Heart left ventricle (tissue), 16 donors: Measurements from ENCODE around the gene BROX. TPM values are rescaled to one million over a fixed set of nuclear protein-coding genes. Genes with fewer than 3 reads are reported as not detected.
A peak's percentile ranks its signal among the peaks of the same experiment; 100 is the strongest.

Source experiments
- ATAC-seq, 4 donors: fragments of 200-7000 bp; cut with Tn5 transposase; one replicate each; pipeline ENCODE4 v1.9.1; 2020 to 2022; ENCODE audit warnings: moderate library complexity in 4 of 4, mild to moderate bottlenecking in 3 of 4, moderate number of reproducible peaks in 1 of 4
- DNase-seq, 5 donors: peaks; one replicate each; pipeline ENCODE4 v3.0.0-alpha.2; 2020
- H3K27ac ChIP-seq, 12 donors: fragments of 200-600 bp; sonication (generic) in 4 of 12; one replicate each; pipeline versions ENCODE4 v1.5.0 to v1.8.0; 2016 to 2022; ENCODE audit warnings: mild to moderate bottlenecking in 2 of 12
- H3K27me3 ChIP-seq, 9 donors: fragments of 200-600 bp; sonication (generic) in 2 of 9; one replicate each; pipeline versions ENCODE4 v1.5.1 to v1.8.0; 2016 to 2022; ENCODE audit warnings: mild to moderate bottlenecking in 3 of 9
- H3K36me3 ChIP-seq, 9 donors: fragments of 200-600 bp; sonication (generic) in 2 of 9; one replicate each; pipeline versions ENCODE4 v1.5.0 to v1.8.0; 2018 to 2022; ENCODE audit warnings: mild to moderate bottlenecking in 2 of 9
- H3K4me1 ChIP-seq, 12 donors: fragments of 200-600 bp; sonication (generic) in 4 of 12; one replicate each; pipeline versions ENCODE4 v1.5.0 to v1.8.0; 2016 to 2022; ENCODE audit warnings: mild to moderate bottlenecking in 3 of 12
- H3K4me3 ChIP-seq, 12 donors: fragments of 200-600 bp; sonication (generic) in 4 of 12; one replicate each; pipeline versions ENCODE4 v1.5.0 to v1.8.0; 2017 to 2022; ENCODE audit warnings: mild to moderate bottlenecking in 9 of 12, moderate library complexity in 4 of 12
- H3K9me3 ChIP-seq, 12 donors: fragments of 200-600 bp; sonication (generic) in 4 of 12; one replicate each; pipeline versions ENCODE4 v1.5.0 to v1.8.0; 2016 to 2022; ENCODE audit warnings: mild to moderate bottlenecking in 1 of 12
- POLR2A ChIP-seq, 2 donors: fragments of 450-650 bp; IDR thresholded peaks; one replicate each; pipeline ENCODE4 v1.6.1; 2017; ENCODE audit warnings: antibody characterized with exemption in 2 of 2, mild to moderate bottlenecking in 2 of 2, moderate library complexity in 2 of 2
- WGBS, 4 donors: extraction: QIAGEN DNeasy Blood & Tissue Kit in 2 of 4; methylation state at CpG; one replicate each; pipeline versions ENCODE4 v1.1.5 to v1.1.7; 2013 to 2018; 5-methylcytosine and 5-hydroxymethylcytosine counted together
- intact Hi-C, 10 donors: fragments of 100-400 bp; cut with DNase I; formaldehyde crosslinking; loops; one replicate each; pipeline versions ENCODE4 v1.11.1 to v1.14.2; 2022
- polyA plus RNA-seq, 2 donors: library from polyadenylated mRNA; stranded (reverse); fragments of 200-250 nt; gene quantifications; one replicate each; pipeline ENCODE4 v1.2.3, GENCODE V29; 2013
- total RNA-seq, 9 donors: library from RNA; depleted of rRNA in 2 of 9; stranded (reverse); fragments of >200 nt in 2 of 9; fragmentation: NEBNext Ultra II Directional in 3 of 9; extraction: Animal tissue kit (Norgen Biotek cat#: 25700) in 3 of 9; gene quantifications; one replicate each; pipeline versions ENCODE4 v1.1.0 to v1.2.4, GENCODE V29; 2016 to 2023
- TF ChIP-seq, protein P1 (sequence below), 12 donors: fragments of 200-600 bp; sonication (generic) in 4 of 12; IDR thresholded peaks; one replicate each; pipeline versions ENCODE4 v1.5.0 to v1.8.0; 2018 to 2022; ENCODE audit warnings: antibody characterized with exemption in 12 of 12, mild to moderate bottlenecking in 5 of 12
- donor health status: ischemic (EF 13 %, LVEDD 7.1; RV severe dilation, severe dysfunction).
- donor health status: healthy with polysubstance abuse.
- donor health status: DM: no; HTN: yes; CAD: no.
- donor health status: DM: no; HTN: no; CAD: no.
- donor health status: ischemic (EF 25% LVEDD 6.9; RV normal size, moderate dysfunction).
- donor health status: ischemic (EF 25% LVEDD 5.7; RV mildly dilated, moderate dysfunction).
- donor health status: healthy.
- donor health status: DM: yes; HTN: yes; CAD: no.
- donor health status: ischemic (EF 35%, LVEDD 5.7; RV mildly dilated, moderate dysfunction).
- donor health status: nonischemic (EF 11% LVEDD 7.7; RV severe dilation, severe dysfunction).
- donor health status: DM: yes; HTN: yes; CAD: no.
- donor health status: PGD.
- donor health status: ischemic (EF 29% LVEDD 5.4; RV normal size, mild dysfunction).
- donor health status: nonischemic (EF 23%, LVEDD 6.1; RV moderate dilation, normal function).

Gene BROX
- total and polyA plus RNA-seq, 11 donors: 10.1 to 51.1 (median 33.0) TPM

DNA sequence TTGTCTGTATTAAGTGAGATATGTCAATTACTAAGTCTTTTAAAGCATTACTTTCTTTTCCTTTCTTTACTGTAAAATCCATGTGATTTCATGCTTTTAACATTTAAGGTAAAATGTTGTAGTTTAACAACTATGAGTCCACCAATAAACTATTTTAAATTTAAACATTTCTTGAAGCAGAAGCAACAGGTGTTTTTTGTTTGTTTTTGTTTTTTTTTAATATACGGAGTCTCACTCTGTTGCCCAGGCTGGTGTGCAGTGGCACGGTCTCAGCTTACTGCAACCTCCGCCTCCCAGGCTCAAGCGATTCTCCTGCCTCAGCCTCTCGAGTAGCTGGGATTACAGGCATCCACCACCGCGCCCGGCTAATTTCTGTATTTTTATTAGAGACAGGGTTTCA is 15.6 kb upstream of the BROX start:
- ATAC-seq: no peak
- TF ChIP-seq, protein P1, sequence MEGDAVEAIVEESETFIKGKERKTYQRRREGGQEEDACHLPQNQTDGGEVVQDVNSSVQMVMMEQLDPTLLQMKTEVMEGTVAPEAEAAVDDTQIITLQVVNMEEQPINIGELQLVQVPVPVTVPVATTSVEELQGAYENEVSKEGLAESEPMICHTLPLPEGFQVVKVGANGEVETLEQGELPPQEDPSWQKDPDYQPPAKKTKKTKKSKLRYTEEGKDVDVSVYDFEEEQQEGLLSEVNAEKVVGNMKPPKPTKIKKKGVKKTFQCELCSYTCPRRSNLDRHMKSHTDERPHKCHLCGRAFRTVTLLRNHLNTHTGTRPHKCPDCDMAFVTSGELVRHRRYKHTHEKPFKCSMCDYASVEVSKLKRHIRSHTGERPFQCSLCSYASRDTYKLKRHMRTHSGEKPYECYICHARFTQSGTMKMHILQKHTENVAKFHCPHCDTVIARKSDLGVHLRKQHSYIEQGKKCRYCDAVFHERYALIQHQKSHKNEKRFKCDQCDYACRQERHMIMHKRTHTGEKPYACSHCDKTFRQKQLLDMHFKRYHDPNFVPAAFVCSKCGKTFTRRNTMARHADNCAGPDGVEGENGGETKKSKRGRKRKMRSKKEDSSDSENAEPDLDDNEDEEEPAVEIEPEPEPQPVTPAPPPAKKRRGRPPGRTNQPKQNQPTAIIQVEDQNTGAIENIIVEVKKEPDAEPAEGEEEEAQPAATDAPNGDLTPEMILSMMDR (IDR thresholded peaks at IDR 0.05): no peak
- no peak for TF ChIP-seq POLR2A (IDR thresholded peaks at IDR 0.05)
- no peaks in the 10 kb centered on the region for H3K27me3 ChIP-seq
- H3K36me3 ChIP-seq: peaks cover 0 to 60% (median 39%) of the 10 kb centered on the region in 9 donors
- intact Hi-C loops: no loop called here
- no peaks in the 10 kb centered on the region for H3K9me3 ChIP-seq
- peaks cover 0 to 16% (median 2%) of the 10 kb centered on the region in 12 donors for H3K4me1 ChIP-seq
- H3K27ac ChIP-seq: no peak overlapping the region
- WGBS, 4 donors: 97 to 98% (median 97%) methylated on average over 8 of the region's 8 CpGs
- DNase-seq: no peak
- no peak overlapping the region for H3K4me3 ChIP-seq

DNA sequence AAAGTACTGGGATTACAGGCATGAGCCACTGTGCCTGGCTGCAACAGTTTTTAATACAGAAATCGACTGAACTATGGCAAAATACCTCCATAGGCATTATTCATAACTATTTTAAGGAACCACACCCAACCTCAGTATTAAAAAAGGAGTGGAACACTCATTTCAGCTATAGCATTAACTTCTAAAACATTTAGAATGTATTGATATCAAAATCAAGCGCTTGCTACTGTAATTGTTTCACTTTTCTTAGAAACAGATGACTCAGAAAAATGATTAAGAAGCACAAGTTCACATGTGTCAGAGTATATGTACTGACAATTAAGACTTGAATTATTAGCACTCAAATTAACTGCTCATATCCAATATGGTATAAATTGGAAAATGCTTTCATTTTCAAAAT is 15.2 kb upstream of the BROX start:
- DNase-seq (no peak), ATAC-seq (no peak)
- intact Hi-C loops: no loop called here
- peaks cover 0 to 16% (median 2%) of the 10 kb centered on the region in 12 donors for H3K4me1 ChIP-seq
- H3K27ac ChIP-seq: peak overlapping the region in 1 of 12 donors; percentile 23
- 96 to 100% (median 97%) methylated on average over 2 of the region's 2 CpGs for WGBS, 4 donors
- no peaks in the 10 kb centered on the region for H3K9me3 ChIP-seq
- H3K36me3 ChIP-seq: peaks cover 0 to 60% (median 39%) of the 10 kb centered on the region in 9 donors
- H3K4me3 ChIP-seq: no peak overlapping the region
- TF ChIP-seq, protein P1 (IDR thresholded peaks at IDR 0.05): no peak
- no peak for TF ChIP-seq POLR2A (IDR thresholded peaks at IDR 0.05)
- H3K27me3 ChIP-seq: no peaks in the 10 kb centered on the region

DNA sequence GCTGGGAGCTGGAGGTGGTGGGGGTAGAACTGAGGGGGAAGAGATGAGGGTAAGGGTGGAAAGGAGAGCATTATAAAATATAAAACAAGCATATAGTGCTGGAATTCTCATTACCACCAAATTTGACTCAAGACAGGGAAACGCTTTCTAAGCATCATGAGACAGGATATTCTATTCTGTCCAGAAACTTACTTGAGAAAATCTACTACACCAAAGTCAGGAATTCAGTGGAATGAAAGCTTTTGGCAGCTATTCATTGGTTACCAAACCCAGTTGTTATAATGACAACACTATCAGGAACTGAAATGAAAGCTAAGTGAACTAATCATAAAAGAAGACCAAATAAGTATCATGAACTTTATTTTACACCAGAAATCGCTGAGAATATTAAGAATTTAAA is 14.5 kb upstream of the BROX start:
- Histone ChIP-seq H3K4me1 (peaks cover 0 to 16% (median 2%) of the 10 kb centered on the region in 12 donors), H3K27ac (peak overlapping the region in 1 of 12 donors; percentile 23), H3K4me3 (no peak overlapping the region), H3K36me3 (peaks cover 0 to 60% (median 39%) of the 10 kb centered on the region in 9 donors), H3K9me3 (no peaks in the 10 kb centered on the region), H3K27me3 (no peaks in the 10 kb centered on the region)
- TF ChIP-seq, protein P1 (IDR thresholded peaks at IDR 0.05): no peak
- no peak for TF ChIP-seq POLR2A (IDR thresholded peaks at IDR 0.05)
- DNase-seq (no peak), ATAC-seq (peak in 1 of 4 donors; percentile 22)
- intact Hi-C loops: no loop called here
- WGBS, 4 donors: 67 to 81% (median 73%) methylated on average over 2 of the region's 2 CpGs

DNA sequence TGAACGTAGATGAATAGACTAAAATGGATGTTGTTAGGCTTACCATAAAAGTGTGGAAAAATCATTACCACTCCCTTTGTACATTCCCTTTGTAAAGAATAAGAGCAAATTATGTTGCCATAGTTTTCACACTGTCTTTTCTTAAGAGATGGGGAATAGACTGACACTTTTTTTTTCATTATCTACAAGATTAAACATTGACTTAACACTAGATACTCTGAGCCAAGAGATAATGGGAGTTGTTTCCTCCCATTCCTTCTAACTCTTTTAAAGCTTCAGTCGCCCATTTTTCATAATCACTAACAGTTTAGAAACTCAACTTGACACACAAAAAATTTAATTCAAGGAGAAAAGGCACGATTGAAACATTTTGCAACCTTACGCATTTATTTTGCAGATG is 10.2 kb upstream of the BROX start:
- DNase-seq: no peak
- Histone ChIP-seq H3K27ac (no peak overlapping the region), H3K36me3 (peaks cover 0 to 46% (median 29%) of the 10 kb centered on the region in 9 donors), H3K4me1 (peaks cover 0 to 10% (median 2%) of the 10 kb centered on the region in 12 donors), H3K4me3 (no peak overlapping the region), H3K27me3 (no peaks in the 10 kb centered on the region), H3K9me3 (peaks cover 0 to 7% (median 0%) of the 10 kb centered on the region in 12 donors)
- 85 to 92% (median 89%) methylated on average over 4 of the region's 4 CpGs for WGBS, 4 donors
- intact Hi-C loops: no loop called here
- TF ChIP-seq, protein P1 (IDR thresholded peaks at IDR 0.05): no peak
- TF ChIP-seq POLR2A (IDR thresholded peaks at IDR 0.05): no peak
- no peak for ATAC-seq
